Bronchial epithelial cell (primary cell): ENCODE measurements around the gene ZNF646. TPM values are rescaled to one million over a fixed set of nuclear protein-coding genes. Genes with fewer than 3 reads are reported as not detected.

Experiments
- DNase-seq: peaks from one replicate; pipeline ENCODE4 v3.0.0-alpha.2; 2010; ENCODE audit warnings: low read depth
- FAIRE-seq: peaks from 2 replicates; lab custom pipeline; 2011; peaks lifted over from hg19 to GRCh38; lab: Jason Lieb, UNC
- H3K27me3 ChIP-seq: 2 replicates; pipeline ENCODE4 v1.5.1; 2011; ENCODE audit warnings: low read length; ENCODE audit not compliant: control insufficient read depth, insufficient read depth
- H3K36me3 ChIP-seq: 2 replicates; pipeline ENCODE4 v1.5.1; 2011; ENCODE audit warnings: low read length; ENCODE audit not compliant: control insufficient read depth, insufficient read depth
- H3K4me3 ChIP-seq: 2 replicates; pipeline ENCODE4 v1.5.1; 2011; ENCODE audit warnings: mild to moderate bottlenecking, low read depth, low read length, control low read depth
- CTCF ChIP-seq: IDR thresholded peaks from 2 replicates; pipeline ENCODE4 v1.5.1; 2011; ENCODE audit warnings: mild to moderate bottlenecking, moderate library complexity, low read length, control low read depth, inconsistent platforms; ENCODE audit not compliant: insufficient read depth, severe bottlenecking
- total RNA-seq: library from RNA; depleted of rRNA; stranded (reverse); fragments of >200 nt; gene quantifications from 2 replicates; pipeline ENCODE4 v1.2.1, GENCODE V29; 2014

Gene ZNF646
- total RNA-seq, 1 donor from 2014 or later, result 6.3 TPM

DNA sequence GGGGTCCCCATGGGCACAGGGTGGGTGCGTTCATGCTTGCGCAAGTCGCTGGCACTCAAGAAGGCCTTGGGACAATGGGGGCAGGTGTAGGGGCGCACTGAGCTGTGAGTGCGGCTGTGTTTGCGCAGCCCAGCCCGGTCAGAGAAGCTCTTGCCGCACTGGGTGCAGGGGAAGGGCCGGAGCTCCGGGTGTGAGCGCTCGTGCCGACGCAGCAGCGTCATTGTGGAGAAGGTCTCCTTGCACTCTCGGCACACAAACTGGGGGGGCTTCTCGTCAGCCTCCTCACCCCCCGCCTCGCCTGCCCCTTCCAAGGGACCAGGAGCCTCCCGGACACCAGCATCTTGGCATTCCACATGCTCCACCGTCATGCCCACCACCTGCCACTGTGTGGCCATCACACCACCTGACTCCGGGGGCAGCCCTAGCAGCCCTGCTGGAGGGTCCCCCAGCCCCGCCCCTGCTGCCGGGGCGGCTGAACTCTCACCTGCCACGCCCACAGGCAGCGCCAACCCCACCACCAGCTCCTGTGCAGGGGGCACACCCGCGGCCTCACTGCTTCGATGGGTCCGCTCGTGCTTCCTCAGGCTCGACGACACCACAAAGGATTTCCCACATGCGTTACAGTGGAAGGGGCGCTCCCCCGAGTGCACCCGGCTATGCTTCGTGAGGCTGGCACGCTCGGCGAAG is 13.0 kb upstream of the ZNF646 start:
- no peak for TF ChIP-seq CTCF
- no peaks in the 10 kb centered on the region for H3K27me3 ChIP-seq
- DNase-seq, result no peak
- FAIRE-seq, result no peak
- H3K4me3 ChIP-seq, result no peak overlapping the region
- H3K36me3 ChIP-seq, result peaks cover 14% of the 10 kb centered on the region

GRCh38 chr16:31061813-31062440 is 12.3 kb upstream of the ZNF646 start:
- no peak for TF ChIP-seq CTCF
- no peak overlapping the region for H3K4me3 ChIP-seq
- FAIRE-seq (no peak), DNase-seq (no peak)
- no peaks in the 10 kb centered on the region for H3K27me3 ChIP-seq
- H3K36me3 ChIP-seq, result peaks cover 14% of the 10 kb centered on the region

DNA sequence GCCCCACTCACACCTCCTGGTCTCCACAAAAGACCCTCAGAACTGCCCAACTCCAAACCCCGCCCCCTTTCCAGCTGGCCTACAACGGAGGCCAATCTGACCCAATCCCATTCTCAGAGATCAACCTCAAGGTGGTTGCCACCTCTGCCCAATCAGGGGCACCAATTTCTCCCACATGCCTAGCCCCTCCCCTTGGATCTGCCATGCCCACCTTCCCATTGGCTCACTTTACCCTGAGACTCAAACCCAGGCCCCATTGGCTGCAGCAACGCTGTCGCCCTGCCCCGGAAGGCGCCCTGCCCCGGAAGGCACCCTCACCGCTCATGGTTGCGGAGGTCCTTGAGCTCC is 10.8 kb upstream of the ZNF646 start:
- peaks cover 14% of the 10 kb centered on the region for H3K36me3 ChIP-seq

GRCh38 chr16:31063843-31064611 is 10.2 kb upstream of the ZNF646 start:
- no peak for FAIRE-seq
- H3K36me3 ChIP-seq, result peaks cover 14% of the 10 kb centered on the region
- no peak overlapping the region for H3K4me3 ChIP-seq
- no peak for TF ChIP-seq CTCF
- H3K27me3 ChIP-seq, result no peaks in the 10 kb centered on the region
- DNase-seq, result no peak

More for the DNA sequence above, 10.8 kb upstream of the ZNF646 start:
- FAIRE-seq (no peak), DNase-seq (no peak)
- no peak overlapping the region for H3K4me3 ChIP-seq
- TF ChIP-seq CTCF, result no peak
- no peaks in the 10 kb centered on the region for H3K27me3 ChIP-seq

DNA sequence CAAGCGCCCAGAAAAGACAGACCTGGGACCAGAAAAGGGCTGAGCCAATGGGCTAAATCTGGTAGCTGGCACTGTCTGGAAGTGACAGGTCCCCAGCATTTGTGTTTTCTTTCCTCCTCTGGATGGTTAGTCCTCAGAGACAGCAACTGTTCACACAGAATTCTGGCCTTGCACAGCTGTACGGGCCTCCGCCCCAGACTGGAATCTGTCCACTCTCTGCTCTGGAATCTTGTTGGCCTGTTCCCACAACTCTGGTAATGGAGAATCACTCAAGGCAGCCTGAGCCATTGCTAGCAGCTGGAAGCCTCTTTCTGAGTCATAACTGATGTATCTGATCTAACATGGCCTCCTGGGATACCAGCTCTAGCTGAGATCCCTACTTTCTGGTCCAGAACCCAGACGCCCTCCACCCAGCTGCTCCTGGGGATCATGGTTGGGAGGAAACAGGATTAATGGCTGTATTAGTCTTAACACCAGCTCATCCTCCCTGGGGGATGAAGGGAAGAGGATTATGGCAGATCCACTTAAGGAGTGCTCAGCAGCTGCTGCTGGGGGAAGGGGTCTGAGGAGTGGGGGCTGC is 9.2 kb upstream of the ZNF646 start:
- FAIRE-seq, result peak; percentile 47

More for the DNA sequence above, 9.2 kb upstream of the ZNF646 start:
- no peak overlapping the region for H3K4me3 ChIP-seq
- peak; percentile 84 for DNase-seq
- H3K36me3 ChIP-seq, result peaks cover 14% of the 10 kb centered on the region
- no peaks in the 10 kb centered on the region for H3K27me3 ChIP-seq
- TF ChIP-seq CTCF, result no peak
